H1 (cell line): ENCODE data around the gene PDCD2. TPM values are rescaled to one million over a fixed set of nuclear protein-coding genes. Genes with fewer than 3 reads are reported as not detected.

Experiments
- CTCF ChIA-PET: fragments of 300-600 bp; sonication (Branson Sonifier 250); formaldehyde crosslinking; loops from one replicate; lab custom pipeline; 2021; ENCODE audit not compliant: partially characterized antibody; lab: Charles Lee
- POLR2A ChIA-PET: fragments of 300-600 bp; sonication (Branson Sonifier 250); formaldehyde crosslinking; loops from one replicate; lab custom pipeline; 2021; ENCODE audit warnings: inconsistent platforms; ENCODE audit not compliant: partially characterized antibody; lab: Charles Lee
- DNase-seq, 2 experiments: peaks; one replicate each; pipeline versions ENCODE4 v3.0.0 to v3.0.0-alpha.2; 2010 to 2022; ENCODE audit warnings: low spot score in 2 of 2, low read depth in 1 of 2, mixed read lengths in 1 of 2
- FAIRE-seq: peaks from 2 replicates; lab custom pipeline; 2011; peaks lifted over from hg19 to GRCh38; lab: Jason Lieb, UNC
- H2AFZ ChIP-seq: 2 replicates; pipeline ENCODE4 v1.8.1; 2012; ENCODE audit warnings: low read length, inconsistent platforms
- H2AK5ac ChIP-seq: 2 replicates; pipeline ENCODE4 v1.6.1; 2013; ENCODE audit warnings: low read depth, low read length
- H2BK120ac ChIP-seq: replicated peaks from 2 replicates; pipeline ENCODE3; 2013; ENCODE audit warnings: low read depth, low read length, inconsistent platforms
- H2BK12ac ChIP-seq: 2 replicates; pipeline ENCODE4 v1.6.1; 2013; ENCODE audit warnings: low read depth, low read length
- H2BK15ac ChIP-seq: 2 replicates; pipeline ENCODE4 v1.6.1; 2013; ENCODE audit warnings: low read length
- H2BK20ac ChIP-seq: 2 replicates; pipeline ENCODE4 v1.6.1; 2013; ENCODE audit warnings: low read length
- H2BK5ac ChIP-seq: 2 replicates; pipeline ENCODE4 v1.6.1; 2013; ENCODE audit warnings: low read depth, low read length
- H3K14ac ChIP-seq: 2 replicates; pipeline ENCODE4 v1.6.1; 2013; ENCODE audit warnings: inconsistent platforms; ENCODE audit not compliant: insufficient read length
- H3K18ac ChIP-seq: 2 replicates; pipeline ENCODE4 v1.6.1; 2013; ENCODE audit warnings: low read length; ENCODE audit errors: extremely low read depth
- H3K23ac ChIP-seq: 2 replicates; pipeline ENCODE4 v1.6.1; 2013; ENCODE audit warnings: inconsistent platforms; ENCODE audit not compliant: insufficient read length
- H3K23me2 ChIP-seq: 2 replicates; pipeline ENCODE4 v1.6.1; 2013; ENCODE audit warnings: low read depth, low read length
- H3K27ac ChIP-seq: 2 replicates; pipeline ENCODE4 v1.6.1; 2011; ENCODE audit warnings: low read depth, low read length, inconsistent platforms
- H3K27me3 ChIP-seq, 4 experiments: replicated peaks in 1 of 4; 1 replicate in 1 of 4; 2 replicates in 3 of 4; pipeline versions ENCODE4 v1.6.1 to v1.8.1; 2011 to 2013; ENCODE audit warnings: low read length in 3 of 4, mild to moderate bottlenecking in 3 of 4, inconsistent platforms in 2 of 4, mixed read lengths in 2 of 4, moderate library complexity in 1 of 4; ENCODE audit not compliant: control insufficient read depth in 3 of 4, insufficient read depth in 3 of 4; ENCODE audit errors: extremely low read depth in 1 of 4
- H3K36me3 ChIP-seq, 4 experiments: 2 replicates each; pipeline versions ENCODE4 v1.6.1 to v1.8.1; 2011 to 2013; ENCODE audit warnings: mild to moderate bottlenecking in 4 of 4, low read length in 3 of 4, moderate library complexity in 2 of 4, control low read depth in 1 of 4, inconsistent platforms in 1 of 4; ENCODE audit not compliant: insufficient read depth in 4 of 4, control insufficient read depth in 2 of 4
- H3K4ac ChIP-seq: replicated peaks from 2 replicates; pipeline ENCODE3; 2013; ENCODE audit warnings: low read length, low read depth, mixed read lengths, inconsistent platforms; ENCODE audit not compliant: insufficient read length
- H3K4me1 ChIP-seq, 4 experiments: replicated peaks in 1 of 4; 1 replicate in 1 of 4; 2 replicates in 3 of 4; pipeline versions ENCODE4 v1.6.1 to v1.8.1; 2011 to 2013; ENCODE audit warnings: low read length in 3 of 4, inconsistent platforms in 2 of 4, mixed read lengths in 1 of 4; ENCODE audit not compliant: insufficient read depth in 4 of 4, control insufficient read depth in 3 of 4
- H3K4me2 ChIP-seq, 2 experiments: 2 replicates each; pipeline versions ENCODE4 v1.6.1 to v1.8.1; 2011 to 2013; ENCODE audit warnings: low read depth in 2 of 2, low read length in 2 of 2, control low read depth in 1 of 2, inconsistent platforms in 1 of 2, mild to moderate bottlenecking in 1 of 2; ENCODE audit not compliant: insufficient read depth in 1 of 2
- H3K4me3 ChIP-seq, 4 experiments: fragments of 200-600, 300-600 bp in 1 of 4; sonication (generic), shearing (Covaris generic), sonication (Bioruptor Twin) in 1 of 4; 2 replicates each; pipeline versions ENCODE4 v1.5.1 to v1.8.1; 2011 to 2016; ENCODE audit warnings: low read length in 4 of 4, low read depth in 3 of 4, control low read depth in 2 of 4, inconsistent platforms in 2 of 4, mild to moderate bottlenecking in 2 of 4, mixed read lengths in 1 of 4, moderate library complexity in 1 of 4; ENCODE audit not compliant: insufficient read depth in 2 of 4; ENCODE audit errors: extremely low read depth in 1 of 4
- H3K56ac ChIP-seq: replicated peaks from 2 replicates; pipeline ENCODE3; 2013; ENCODE audit warnings: low read depth, mild to moderate bottlenecking, mixed read lengths, low read length, inconsistent platforms; ENCODE audit not compliant: insufficient read length
- H3K79me1 ChIP-seq: 2 replicates; pipeline ENCODE4 v1.6.1; 2013; ENCODE audit warnings: low read depth, low read length, control low read depth
- H3K79me2 ChIP-seq, 2 experiments: 2 replicates each; pipeline versions ENCODE4 v1.6.1 to v1.8.1; 2012 to 2013; ENCODE audit warnings: low read length in 2 of 2, mild to moderate bottlenecking in 2 of 2, inconsistent platforms in 1 of 2; ENCODE audit not compliant: insufficient read depth in 2 of 2, control insufficient read depth in 1 of 2
- H3K9ac ChIP-seq, 4 experiments: replicated peaks in 1 of 4; 1 replicate in 1 of 4; 2 replicates in 3 of 4; pipeline versions ENCODE4 v1.6.1 to v1.8.1; 2011 to 2013; ENCODE audit warnings: low read depth in 3 of 4, low read length in 3 of 4, control low read depth in 2 of 4, mild to moderate bottlenecking in 2 of 4, moderate library complexity in 2 of 4, inconsistent platforms in 1 of 4; ENCODE audit errors: extremely low read depth in 1 of 4
- H3K9me3 ChIP-seq, 2 experiments: 2 replicates each; pipeline versions ENCODE4 v1.6.1 to v1.8.1; 2012 to 2013; ENCODE audit warnings: mild to moderate bottlenecking in 2 of 2, moderate library complexity in 2 of 2, control low read depth in 1 of 2, inconsistent platforms in 1 of 2, low read depth in 1 of 2, low read length in 1 of 2, mixed read lengths in 1 of 2; ENCODE audit not compliant: insufficient read depth in 2 of 2
- H4K20me1 ChIP-seq, 2 experiments: replicated peaks in 1 of 2; 2 replicates each; pipeline versions ENCODE3 to v1.8.1; 2011 to 2013; ENCODE audit warnings: inconsistent platforms in 2 of 2, low read length in 2 of 2, mild to moderate bottlenecking in 1 of 2; ENCODE audit not compliant: insufficient read depth in 2 of 2, control insufficient read depth in 1 of 2
- H4K5ac ChIP-seq: 2 replicates; pipeline ENCODE4 v1.6.1; 2013; ENCODE audit warnings: low read length, low read depth, mixed read lengths, inconsistent platforms; ENCODE audit not compliant: insufficient read length
- H4K8ac ChIP-seq: 2 replicates; pipeline ENCODE4 v1.8.0; 2013; ENCODE audit warnings: mild to moderate bottlenecking, moderate library complexity, low read length, inconsistent platforms; ENCODE audit not compliant: insufficient read depth; ENCODE audit errors: extremely low read depth
- H4K91ac ChIP-seq: replicated peaks from 2 replicates; pipeline ENCODE3; 2013; ENCODE audit warnings: low read length, mixed read lengths, inconsistent platforms; ENCODE audit not compliant: insufficient read length
- BACH1 ChIP-seq: IDR thresholded peaks from 2 replicates; pipeline ENCODE4 v1.6.1; 2012; ENCODE audit warnings: low read length, improper control_type of control experiment
- BCL11A ChIP-seq, 2 experiments: IDR thresholded peaks; one replicate each; pipeline ENCODE4 v1.6.1; 2011; ENCODE audit warnings: low read depth in 2 of 2, low read length in 2 of 2, mild to moderate bottlenecking in 2 of 2
- CBX8 ChIP-seq: fragments of 300-800, 300-1000 bp; sonication (generic); IDR thresholded peaks from 2 replicates; pipeline ENCODE4 v1.7.1; 2016; ENCODE audit warnings: low read depth, low read length, borderline replicate concordance
- CEBPB ChIP-seq: IDR thresholded peaks from 2 replicates; pipeline ENCODE4 v1.6.1; 2012; ENCODE audit warnings: low read depth, low read length
- JUND ChIP-seq: IDR thresholded peaks from 2 replicates; pipeline ENCODE4 v1.6.1; 2011; ENCODE audit warnings: mild to moderate bottlenecking, improper control_type of control experiment, low read length
- KDM1A ChIP-seq: fragments of 200-600, 300-600 bp; sonication (generic); IDR thresholded peaks from 2 replicates; pipeline ENCODE4 v1.7.1; 2016; ENCODE audit warnings: mild to moderate bottlenecking, low read length, borderline replicate concordance
- PHF8 ChIP-seq: fragments of 200-600 bp; sonication (generic); conservative IDR thresholded peaks from 2 replicates; pipeline ENCODE4 v1.7.1; 2012; ENCODE audit warnings: low read depth, mild to moderate bottlenecking, inconsistent platforms, low read length, moderate library complexity
- POLR2AphosphoS5 ChIP-seq: IDR thresholded peaks from 2 replicates; pipeline ENCODE4 v1.6.1; 2011; ENCODE audit warnings: low read depth, low read length
- RFX5 ChIP-seq: IDR thresholded peaks from 2 replicates; pipeline ENCODE4 v1.6.1; 2011; ENCODE audit warnings: low read depth, low read length, improper control_type of control experiment, borderline replicate concordance
- SP2 ChIP-seq: IDR thresholded peaks from 2 replicates; pipeline ENCODE4 v1.6.1; 2012; ENCODE audit warnings: mild to moderate bottlenecking, low read length, inconsistent platforms
- TBP ChIP-seq: IDR thresholded peaks from 2 replicates; pipeline ENCODE4 v1.6.1; 2011; ENCODE audit warnings: low read depth, low read length, improper control_type of control experiment
- TCF12 ChIP-seq: IDR thresholded peaks from 2 replicates; pipeline ENCODE4 v1.6.1; 2011; ENCODE audit warnings: low read depth, mild to moderate bottlenecking, low read length
- ZNF274 ChIP-seq: IDR thresholded peaks from 2 replicates; pipeline ENCODE4 v1.7.0; 2012; ENCODE audit warnings: low read length, borderline replicate concordance; ENCODE audit errors: extremely low read depth
- polyA plus RNA-seq, 7 experiments: library from polyadenylated mRNA; depleted of rRNA in 3 of 7; stranded (reverse) in 5 of 7; unstranded in 2 of 7; fragments of >200 nt in 5 of 7; fragments of 200-250 nt in 2 of 7; gene quantifications; 1 replicate in 5 of 7; 2 replicates in 1 of 7; 4 replicates in 1 of 7; pipeline versions ENCODE4 v1.2.1 to v1.2.3, GENCODE V29; 2011 to 2013; ENCODE audit warnings: missing spikeins in 2 of 7, mixed read lengths in 2 of 7
- total RNA-seq: library from RNA; stranded (reverse); fragmentation: NEBNext Ultra II Directional; extraction: Animal tissue kit (Norgen Biotek cat#: 25700); gene quantifications from 2 replicates; pipeline ENCODE4 v1.2.1, GENCODE V29; 2021
- TF ChIP-seq, protein P1 (sequence below): IDR thresholded peaks from 2 replicates; pipeline ENCODE4 v1.6.1; 2011; ENCODE audit warnings: low read depth, mild to moderate bottlenecking, low read length; ENCODE audit not compliant: insufficient read depth

PDCD2 gene
- total and polyA plus RNA-seq, 2 of the 8 experiments (the other 6 are each of a cell fraction or from before 2014, with no cell fraction given), result 74.1 to 116 TPM

DNA sequence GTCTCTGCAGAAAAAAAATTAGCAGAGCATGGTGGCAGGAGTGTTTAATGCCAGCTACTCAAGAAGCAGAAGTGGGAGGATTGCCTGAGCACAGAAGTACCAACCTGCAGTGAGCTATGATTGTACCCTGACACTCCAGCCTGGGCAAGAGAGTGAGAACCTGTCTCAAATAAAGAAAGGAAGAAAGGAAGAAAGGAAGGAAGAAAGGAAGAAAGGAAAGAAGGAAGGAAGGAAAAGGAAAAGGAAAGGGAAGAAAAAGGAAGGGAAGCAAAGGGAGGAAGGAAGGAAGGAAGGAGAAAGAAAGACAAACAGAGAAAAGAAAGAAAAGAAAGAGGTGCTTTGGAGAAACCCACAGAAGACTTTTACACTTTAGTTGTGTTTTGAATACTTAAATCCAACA, 12.8 kb upstream of the PDCD2 start:
- no peak for FAIRE-seq
- no peak overlapping the region for H3K18ac ChIP-seq
- no peak overlapping the region for H2BK15ac ChIP-seq
- peaks cover 0 to 8% (median 0%) of the 10 kb centered on the region in 4 experiments; a peak in 3 of 7 replicates for H3K4me1 ChIP-seq
- H2BK20ac ChIP-seq, result no peak overlapping the region
- no peak overlapping the region for H3K4ac ChIP-seq
- no peaks in the 10 kb centered on the region for H3K79me2 ChIP-seq
- no peak for DNase-seq
- H3K4me3 ChIP-seq, result no peak overlapping the region
- no peak overlapping the region for H2AFZ ChIP-seq
- H3K36me3 ChIP-seq, result no peaks in the 10 kb centered on the region
- no peak overlapping the region for H4K5ac ChIP-seq
- CTCF ChIA-PET, result interaction anchor here (1.7 to 2.5 kb wide), 2 partner anchors 11 to 13 kb away, joined by 4 to 12 read pairs; partner anchors contain the start of gene PDCD2
- no peak overlapping the region for H2BK120ac ChIP-seq
- peaks cover 0 to 12% of the 10 kb centered on the region in 2 experiments; a peak in 1 of 4 replicates for H3K9me3 ChIP-seq
- POLR2A ChIA-PET, result interaction anchor here (1.3 to 2.7 kb wide), 2 partner anchors 12 to 13 kb away, joined by 3 to 9 read pairs; partner anchors contain the start of gene PDCD2
- H4K8ac ChIP-seq, result no peak overlapping the region
- H3K14ac ChIP-seq, result no peak overlapping the region
- no peak overlapping the region for H2BK5ac ChIP-seq
- H2BK12ac ChIP-seq, result no peak overlapping the region
- no peaks in the 10 kb centered on the region for H3K23me2 ChIP-seq
- H2AK5ac ChIP-seq, result no peak overlapping the region
- no peak overlapping the region for H3K56ac ChIP-seq
- H4K91ac ChIP-seq, result no peak overlapping the region
- no peak overlapping the region for H3K23ac ChIP-seq
- no peak overlapping the region for H3K27ac ChIP-seq
- TF ChIP-seq TBP, result no peak
- TF ChIP-seq CEBPB, result no peak
- no peak for TF ChIP-seq SP2
- no peak for TF ChIP-seq TCF12
- TF ChIP-seq RFX5, result no peak
- TF ChIP-seq JUND, result no peak
- TF ChIP-seq, protein P1, sequence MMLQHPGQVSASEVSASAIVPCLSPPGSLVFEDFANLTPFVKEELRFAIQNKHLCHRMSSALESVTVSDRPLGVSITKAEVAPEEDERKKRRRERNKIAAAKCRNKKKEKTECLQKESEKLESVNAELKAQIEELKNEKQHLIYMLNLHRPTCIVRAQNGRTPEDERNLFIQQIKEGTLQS, result no peak
- TF ChIP-seq KDM1A, result no peak
- TF ChIP-seq POLR2AphosphoS5, result no peak
- no peak for TF ChIP-seq PHF8
- TF ChIP-seq ZNF274, result no peak
- TF ChIP-seq CBX8, result no peak
- no peak for TF ChIP-seq BACH1
- TF ChIP-seq BCL11A (IDR thresholded peaks at IDR 0.05; ENCODE audit: low read depth in 2 of 2, low read length in 2 of 2), result no peak
- no peaks in the 10 kb centered on the region for H3K79me1 ChIP-seq
- no peaks in the 10 kb centered on the region for H3K27me3 ChIP-seq
- no peak overlapping the region for H3K4me2 ChIP-seq
- no peak overlapping the region for H3K9ac ChIP-seq
- H4K20me1 ChIP-seq, result no peaks in the 10 kb centered on the region
